ENCODE results near the gene AFG3L2.

Gene AFG3L2

GRCh38 chr18:12334863-12335262 is 42.2 kb downstream of the AFG3L2 start:
- no peaks in the 10 kb centered on the region for H3K9me2 ChIP-seq (ENCODE audit: low read depth, low read length)
- no peaks in the 10 kb centered on the region for H4K20me1 ChIP-seq (ENCODE audit: insufficient read depth, low read length)
- no peak overlapping the region for H3K9ac ChIP-seq (ENCODE audit: low read length)
- no peaks in the 10 kb centered on the region for H3K27me3 ChIP-seq (ENCODE audit: insufficient read depth, low read length)
- H3F3A ChIP-seq (ENCODE audit: insufficient read depth, low read length): no peaks in the 10 kb centered on the region
- no peak overlapping the region for H3K27ac ChIP-seq (ENCODE audit: low read depth, low read length, poor library complexity, severe bottlenecking)
- TF ChIP-seq CTCF (IDR thresholded peaks at IDR 0.05; ENCODE audit: low read length): no peak
- TF ChIP-seq EZH2 (IDR thresholded peaks at IDR 0.05; ENCODE audit: borderline replicate concordance, low read length): no peak
- no peaks in the 10 kb centered on the region for H3K79me2 ChIP-seq (ENCODE audit: insufficient read depth, low read length)
- no peak overlapping the region for H2AFZ ChIP-seq (ENCODE audit: low read length)
- no peaks in the 10 kb centered on the region for H3K4me1 ChIP-seq (ENCODE audit: insufficient read depth, low read length, severe bottlenecking)
- H3K4me3 ChIP-seq (ENCODE audit: low read depth, low read length, poor library complexity, severe bottlenecking): no peak overlapping the region
- no peak overlapping the region for H3K4me2 ChIP-seq (ENCODE audit: low read length)
- H3K36me3 ChIP-seq (ENCODE audit: insufficient read depth, low read length): peaks cover 61% of the 10 kb centered on the region
- no peaks in the 10 kb centered on the region for H3K9me3 ChIP-seq (ENCODE audit: low read length)

- Histone ChIP-seq H3K9ac (ENCODE audit: low read length) (no peak overlapping the region), H3K9me2 (ENCODE audit: low read depth, low read length) (no peaks in the 10 kb centered on the region), H3K27ac (ENCODE audit: low read depth, low read length, poor library complexity, severe bottlenecking) (no peak overlapping the region), H3K79me2 (ENCODE audit: insufficient read depth, low read length) (no peaks in the 10 kb centered on the region), H2AFZ (ENCODE audit: low read length) (no peak overlapping the region), H3K27me3 (ENCODE audit: insufficient read depth, low read length) (no peaks in the 10 kb centered on the region), H3K4me2 (ENCODE audit: low read length) (no peak overlapping the region), H4K20me1 (ENCODE audit: insufficient read depth, low read length) (no peaks in the 10 kb centered on the region), H3F3A (ENCODE audit: insufficient read depth, low read length) (no peaks in the 10 kb centered on the region), H3K4me1 (ENCODE audit: insufficient read depth, low read length, severe bottlenecking) (no peaks in the 10 kb centered on the region), H3K9me3 (ENCODE audit: low read length) (no peaks in the 10 kb centered on the region), H3K4me3 (ENCODE audit: low read depth, low read length, poor library complexity, severe bottlenecking) (no peak overlapping the region), H3K36me3 (ENCODE audit: insufficient read depth, low read length) (peaks cover 62% of the 10 kb centered on the region)
- no peak for TF ChIP-seq EZH2 (IDR thresholded peaks at IDR 0.05; ENCODE audit: borderline replicate concordance, low read length)
Measured at GRCh38 chr18:12334366-12334808, 42.6 kb downstream of the AFG3L2 start.

- H3K4me2 ChIP-seq (ENCODE audit: low read length): no peak overlapping the region
- H3K27ac ChIP-seq (ENCODE audit: low read depth, low read length, poor library complexity, severe bottlenecking): no peak overlapping the region
- H2AFZ ChIP-seq (ENCODE audit: low read length): no peak overlapping the region
- H3K9me3 ChIP-seq (ENCODE audit: low read length): no peaks in the 10 kb centered on the region
- H3K79me2 ChIP-seq (ENCODE audit: insufficient read depth, low read length): no peaks in the 10 kb centered on the region
- H4K20me1 ChIP-seq (ENCODE audit: insufficient read depth, low read length): no peaks in the 10 kb centered on the region
- no peak overlapping the region for H3K4me3 ChIP-seq (ENCODE audit: low read depth, low read length, poor library complexity, severe bottlenecking)
- no peaks in the 10 kb centered on the region for H3K27me3 ChIP-seq (ENCODE audit: insufficient read depth, low read length)
- TF ChIP-seq EZH2 (IDR thresholded peaks at IDR 0.05; ENCODE audit: borderline replicate concordance, low read length) (no peak), CTCF (IDR thresholded peaks at IDR 0.05; ENCODE audit: low read length) (no peak)
- no peak overlapping the region for H3K9ac ChIP-seq (ENCODE audit: low read length)
- H3K9me2 ChIP-seq (ENCODE audit: low read depth, low read length): no peaks in the 10 kb centered on the region
- H3K36me3 ChIP-seq (ENCODE audit: insufficient read depth, low read length): peaks cover 66% of the 10 kb centered on the region
- H3F3A ChIP-seq (ENCODE audit: insufficient read depth, low read length): 0 out of 2 replicates have a peak, but pooled peaks cover 2% of the 10 kb centered on the region
- no peaks in the 10 kb centered on the region for H3K4me1 ChIP-seq (ENCODE audit: insufficient read depth, low read length, severe bottlenecking)
Measured at GRCh38 chr18:12333506-12334290, 43.3 kb downstream of the AFG3L2 start.

All from OCI-LY1 (cell line).